T-helper 1 cell (primary cell): ENCODE results near the gene C12orf50.
A peak's percentile ranks its signal among the peaks of the same experiment; 100 is the strongest.
"Not testable (repeated sequence)": the region's sequence is repeated elsewhere in the genome, so short reads cannot be mapped to it uniquely, and the experiment has no call there.

Experiments used
- DNase-seq, 5 donors: peaks; one replicate each; pipeline ENCODE4 v3.0.0-alpha.2; 2012 to 2020
- total RNA-seq, 4 donors: gene quantifications; one replicate each; lab custom pipeline; 2026; lab: John Stamatoyannopoulos, UW

C12orf50 gene, protein sequence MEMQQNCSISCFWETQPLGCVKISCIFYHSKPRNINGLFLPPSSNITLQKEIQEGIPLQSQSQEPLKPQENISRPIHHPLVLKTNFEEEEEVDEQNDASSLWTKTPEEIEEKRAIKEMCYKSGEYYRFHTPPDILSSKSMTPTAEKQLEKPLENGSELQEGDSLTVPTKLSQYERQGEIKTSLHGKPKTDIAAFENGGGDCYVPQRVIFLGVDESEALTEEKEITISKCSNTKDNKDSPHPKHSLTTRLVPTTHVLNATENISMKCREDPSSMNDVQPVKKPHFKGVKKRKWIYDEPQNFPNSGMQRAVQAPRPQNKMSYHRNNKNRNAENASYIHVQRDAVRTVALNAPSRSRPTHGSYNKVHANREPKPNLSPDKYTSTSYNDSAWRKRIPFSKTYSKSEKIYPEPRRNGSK
- 0 reads per million in 4 donors for total RNA-seq

DNA sequence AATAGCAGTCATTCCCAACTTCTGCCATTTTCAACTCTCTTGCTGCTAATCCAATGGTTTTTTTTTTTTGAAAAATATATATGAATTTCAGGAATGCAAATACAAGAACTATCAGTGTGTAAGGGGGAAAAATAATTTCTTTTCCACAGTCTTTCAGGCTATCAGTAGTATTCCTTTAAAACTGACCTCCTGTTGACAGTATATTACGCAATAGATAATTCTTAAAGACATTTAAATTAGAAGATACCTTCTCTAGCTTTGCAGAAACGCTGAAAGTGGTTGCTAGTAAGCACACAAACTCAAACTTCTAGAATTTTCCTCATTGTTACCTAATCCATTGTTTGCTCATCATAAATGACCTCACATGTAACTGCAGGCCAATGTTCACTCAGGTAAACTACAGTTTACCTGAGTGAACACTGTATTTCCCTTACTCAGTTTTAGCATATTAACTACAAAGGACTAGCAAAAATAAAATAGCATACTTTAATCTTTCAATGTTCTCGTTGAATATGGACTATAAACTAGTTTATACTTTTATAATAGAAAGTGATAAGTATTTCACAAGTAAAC, at the start of gene C12orf50:
Gene C12orf50, minus strand, starts transcription at position 309 of the 573 bp plus-strand sequence. CDS start 2,439 bp downstream, outside the sequence.
- no peak for DNase-seq

- no peak for DNase-seq
These were observed 38.1 kb upstream of the C12orf50 start for GRCh38 chr12:88067301-88067700.

- DNase-seq, result peak in 1 of 5 donors; percentile 5
These were observed 34.2 kb upstream of the C12orf50 start for GRCh38 chr12:88063375-88063774.

DNA sequence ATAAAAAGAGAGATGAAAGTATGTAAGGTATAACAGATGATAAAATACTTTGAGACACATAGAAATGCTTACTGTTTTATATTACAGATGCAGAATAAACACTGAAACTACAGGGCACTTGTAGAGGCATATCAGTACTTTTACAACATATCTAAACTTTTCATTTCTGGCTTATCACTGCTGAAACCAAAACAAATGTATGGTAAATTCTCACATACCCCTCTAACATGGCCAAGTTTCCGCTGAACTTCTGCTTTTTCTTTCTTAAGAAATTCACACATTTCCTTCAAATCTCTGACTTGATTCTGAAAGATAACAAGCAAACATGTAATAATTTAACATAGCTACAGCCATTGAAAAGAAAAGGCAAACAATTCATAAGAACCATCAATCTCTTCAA, 33.3 kb upstream of the C12orf50 start:
- no peak for DNase-seq

DNA sequence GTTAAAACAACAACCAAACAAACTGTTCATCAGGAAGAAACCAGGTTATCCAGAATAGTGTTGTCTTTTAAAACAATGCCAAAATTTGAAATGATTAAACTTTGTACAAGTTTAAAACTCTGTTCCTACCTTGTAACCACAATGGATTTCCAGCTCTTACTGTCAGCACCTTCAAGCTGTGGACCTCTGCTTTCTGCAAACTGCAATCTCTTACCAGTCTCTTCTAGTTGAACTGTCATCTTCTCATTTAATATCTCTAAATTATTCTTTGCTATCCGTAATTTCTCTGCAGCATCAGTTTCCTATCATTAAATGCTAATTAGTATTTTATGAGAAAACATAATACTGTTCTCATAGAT, 29.5 kb upstream of the C12orf50 start:
- no peak for DNase-seq

GRCh38 chr12:88057994-88058718, 29.0 kb upstream of the C12orf50 start:
- DNase-seq, result no peak

DNA sequence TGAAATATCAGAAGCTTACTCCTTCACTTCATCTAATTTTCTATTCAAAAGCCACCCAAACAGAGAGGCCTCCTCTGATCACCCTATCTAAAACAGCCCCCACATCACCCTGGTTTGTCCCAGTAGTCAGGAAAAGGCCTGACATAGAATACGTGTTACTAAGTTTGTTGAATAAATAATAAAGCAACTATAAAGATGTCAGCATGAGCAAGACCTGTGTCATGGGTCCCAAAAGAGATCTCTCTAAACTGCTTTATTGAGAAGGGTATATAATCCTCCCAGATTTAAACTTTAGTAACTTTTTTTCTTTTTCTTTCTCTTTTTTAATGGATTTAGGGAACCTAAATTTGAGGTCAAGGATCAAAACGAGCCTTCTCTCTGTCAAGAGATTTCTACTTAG, 27.4 kb upstream of the C12orf50 start:
- DNase-seq, result no peak

- DNase-seq, result peak in 1 of 5 donors; percentile 18
These were observed 23.5 kb upstream of the C12orf50 start for GRCh38 chr12:88052686-88053085.

GRCh38 chr12:88044035-88044434, 14.8 kb upstream of the C12orf50 start:
- DNase-seq, result no peak

GRCh38 chr12:88037770-88038169, 8.6 kb upstream of the C12orf50 start:
- DNase-seq, result no peak

DNA sequence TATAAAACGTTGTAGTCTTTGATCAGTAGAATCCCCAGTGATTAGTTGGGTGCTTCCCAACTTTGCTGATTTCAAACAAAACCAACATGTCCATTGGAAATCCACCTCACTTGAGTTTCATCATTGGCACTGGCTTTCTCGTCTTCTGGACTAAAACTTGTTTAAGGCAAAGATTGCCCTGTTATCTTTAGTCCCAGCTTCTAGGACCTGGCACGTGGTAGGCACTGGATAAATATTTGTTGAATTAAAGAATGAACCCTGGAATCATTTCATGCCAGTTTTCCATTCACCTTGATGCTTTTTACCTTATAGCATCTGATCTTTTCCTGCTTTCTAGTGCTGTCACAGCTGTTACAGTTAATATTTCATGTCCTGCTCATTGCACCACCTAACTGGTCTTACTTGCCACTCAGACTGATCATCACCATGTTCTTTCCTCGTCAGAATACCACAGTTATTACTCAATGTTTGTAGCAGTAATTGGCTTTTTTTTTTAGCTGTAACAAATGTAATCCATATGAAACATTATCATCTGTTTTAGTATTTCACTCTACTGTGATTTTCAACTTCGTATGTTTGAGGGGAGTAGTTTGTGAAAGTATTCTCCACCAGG, 7.3 kb upstream of the C12orf50 start:
- DNase-seq, result peak in 1 of 5 donors; percentile 10

DNA sequence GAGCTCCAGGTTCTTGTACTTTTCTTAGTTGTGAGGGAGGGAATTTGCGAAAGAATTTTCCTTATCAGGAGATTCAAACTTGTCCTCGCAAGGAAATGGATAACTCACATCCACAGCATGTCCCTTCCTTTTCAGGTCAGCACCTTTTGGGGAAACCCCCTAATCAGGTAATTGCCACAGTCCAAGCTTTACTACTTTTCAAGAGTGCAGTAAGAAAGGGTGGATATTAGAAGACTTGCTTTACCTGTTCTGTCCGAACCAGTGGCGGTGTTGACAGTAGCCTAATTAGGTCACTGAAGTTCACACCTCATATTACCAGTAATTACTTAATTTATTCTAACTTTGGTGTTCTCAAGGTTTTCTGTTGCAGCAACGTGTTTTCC, 6.7 kb upstream of the C12orf50 start:
- peak in 1 of 5 donors; percentile 3 for DNase-seq

DNA sequence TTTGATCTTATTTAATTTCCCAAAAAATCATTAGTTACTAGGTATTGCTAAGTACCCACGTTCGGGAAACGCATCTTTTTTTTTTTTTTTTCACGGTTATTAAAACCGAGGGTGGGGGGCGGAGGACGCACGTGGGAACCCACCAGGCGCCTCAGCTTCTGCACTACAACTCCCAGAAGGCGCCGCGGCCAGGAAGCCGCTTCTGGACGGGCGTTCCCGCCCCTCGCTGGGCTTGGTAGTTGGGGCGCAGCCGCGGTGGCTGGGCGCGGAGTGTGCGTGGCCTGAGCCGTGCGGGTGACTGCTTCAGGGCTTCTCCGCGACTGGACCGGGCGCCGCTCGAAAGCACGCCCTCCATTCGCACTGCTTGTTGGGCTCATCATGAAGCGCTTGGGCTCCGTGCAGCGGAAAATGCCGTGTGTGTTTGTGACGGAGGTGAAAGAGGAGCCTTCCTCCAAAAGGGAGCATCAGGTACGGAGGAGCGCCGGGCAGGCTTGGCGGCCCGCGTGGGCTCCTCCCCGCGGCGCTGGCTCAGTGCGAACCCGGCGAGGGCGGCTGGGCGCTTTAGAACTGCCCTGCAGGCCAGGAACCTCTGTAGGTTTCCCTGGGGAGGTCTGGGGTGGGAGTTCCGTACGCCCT, 6.2 kb upstream of the C12orf50 start:
- peak; percentile 68 to 84 (median 81) for DNase-seq

DNA sequence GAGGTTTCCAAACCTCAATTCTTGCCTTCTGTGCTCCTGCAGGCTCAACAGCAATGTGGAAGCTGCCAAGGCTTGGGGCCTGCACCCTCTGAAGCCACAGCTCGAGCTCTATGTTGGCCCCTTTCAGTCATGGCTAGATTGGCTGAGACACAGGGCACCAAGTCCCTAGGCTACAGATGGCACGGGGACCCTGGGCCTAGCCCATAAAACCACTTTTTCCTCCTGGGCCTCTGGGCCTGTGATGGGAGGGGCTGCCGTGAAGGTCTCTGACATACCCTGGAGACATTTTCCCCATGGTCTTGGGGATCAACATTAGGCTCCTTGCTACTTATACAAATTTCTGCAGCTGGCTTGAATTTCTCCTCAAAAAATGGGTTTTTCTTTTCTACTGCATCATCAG, 2.0 kb upstream of the C12orf50 start:
- DNase-seq, result not testable (repeated sequence)

DNA sequence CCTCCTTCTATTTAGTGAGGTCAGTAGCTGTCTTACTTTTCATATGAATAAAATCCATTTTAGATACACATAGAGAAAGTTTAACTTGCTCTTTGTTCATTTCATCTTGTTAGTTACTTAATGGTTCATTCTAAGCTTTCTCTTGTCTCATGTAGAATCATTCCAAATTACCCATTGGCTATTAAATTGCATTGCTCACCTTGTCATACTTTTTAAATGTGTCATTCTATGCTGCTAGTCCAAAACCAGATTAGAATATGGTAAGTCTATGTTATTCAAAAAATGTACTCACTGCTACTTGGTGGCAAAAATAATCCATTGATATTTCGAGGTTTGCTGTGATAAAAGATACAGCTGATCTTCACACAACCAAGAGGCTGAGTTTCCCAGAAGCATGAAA, 3.0 kb downstream of the C12orf50 start:
- no peak for DNase-seq

GRCh38 chr12:88017964-88018363, 11.2 kb downstream of the C12orf50 start:
- no peak for DNase-seq

DNA sequence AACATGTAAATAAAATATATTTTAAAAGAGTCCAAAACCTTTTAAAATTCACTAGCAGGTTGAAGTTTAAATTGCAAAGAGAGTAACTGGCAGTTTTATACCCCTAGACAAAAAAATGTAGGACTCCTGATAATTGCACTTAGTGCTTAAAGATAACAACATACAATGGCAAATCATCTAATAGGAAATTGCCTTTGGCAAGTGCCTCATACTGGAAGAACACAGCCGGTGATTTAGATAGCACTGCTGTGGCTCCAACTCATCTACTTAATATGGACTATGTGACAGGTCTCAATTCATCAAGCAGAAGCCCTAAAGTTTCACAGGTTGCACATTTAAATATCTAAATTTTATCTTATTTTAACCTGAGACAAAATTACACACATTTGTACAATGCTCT, 13.4 kb downstream of the C12orf50 start:
- no peak for DNase-seq

DNA sequence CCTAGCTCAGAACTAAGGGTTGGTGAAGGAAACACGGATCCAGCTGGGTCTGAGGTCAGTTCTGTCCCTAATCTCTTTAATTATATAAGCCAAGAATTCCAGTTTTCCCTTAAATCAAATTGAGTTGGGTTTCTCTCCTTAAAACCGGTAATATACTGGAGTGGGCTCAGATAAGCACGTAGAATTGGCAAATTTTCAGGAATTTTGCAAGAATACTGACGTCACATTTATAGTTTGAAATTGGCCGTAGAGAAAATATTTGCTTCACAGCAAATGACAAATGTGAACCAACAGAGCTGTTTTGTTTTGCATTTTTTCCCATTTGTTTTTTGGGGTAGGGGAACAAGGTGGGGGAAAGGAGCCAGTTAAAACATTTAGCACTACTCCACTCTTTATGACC, 17.4 kb downstream of the C12orf50 start:
- no peak for DNase-seq

GRCh38 chr12:88006351-88006750, 22.9 kb downstream of the C12orf50 start:
- no peak for DNase-seq

DNA sequence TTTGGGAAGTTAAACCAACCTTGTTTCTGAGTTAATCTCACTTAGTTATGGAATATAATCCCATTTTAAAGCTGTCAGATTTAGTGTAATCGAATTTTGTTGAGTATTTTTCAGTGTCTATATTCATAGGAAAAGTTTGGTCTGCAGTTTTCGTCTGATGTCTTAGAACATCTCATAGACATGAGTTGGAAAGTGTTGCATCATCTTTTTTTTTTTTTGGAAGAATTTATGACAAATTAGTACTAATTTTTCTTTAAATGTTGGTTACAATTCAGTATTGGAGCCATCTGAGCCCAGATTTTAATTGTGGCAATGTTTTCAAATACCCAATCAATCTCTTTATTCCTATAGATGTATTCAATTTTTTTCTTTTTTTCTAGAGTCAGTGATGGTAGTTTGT, 27.9 kb downstream of the C12orf50 start:
- DNase-seq, result no peak

DNA sequence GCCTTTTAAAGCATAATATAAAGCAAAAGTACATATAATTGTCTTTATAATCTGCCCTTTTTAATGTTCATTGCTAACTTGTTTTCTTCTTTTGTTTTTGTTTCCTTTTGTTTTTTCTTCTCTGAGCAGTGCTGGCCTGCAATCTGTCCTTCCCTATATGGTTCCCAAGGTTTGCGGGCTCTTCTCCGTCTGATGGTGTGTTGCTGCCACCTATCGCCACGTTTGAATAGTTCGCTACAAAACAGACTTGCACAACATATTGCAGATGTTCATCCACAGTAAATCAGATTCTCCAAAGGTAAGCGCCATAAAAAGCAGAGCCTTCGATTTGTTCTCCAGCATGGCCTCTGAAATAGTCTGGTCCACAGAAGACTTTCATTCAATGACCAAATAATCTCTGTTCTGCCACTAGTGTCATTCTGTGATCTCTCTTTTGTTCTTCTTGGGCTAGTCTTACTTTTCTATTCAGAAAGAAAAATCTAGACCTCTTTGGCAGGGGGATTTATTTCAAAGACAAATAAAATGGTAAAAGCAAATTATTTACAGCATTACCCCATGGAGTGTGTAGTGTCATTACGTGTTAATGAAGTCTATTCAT, 33.5 kb downstream of the C12orf50 start:
- peak in 3 of 5 donors; percentile 4 to 36 (median 4) for DNase-seq

DNA sequence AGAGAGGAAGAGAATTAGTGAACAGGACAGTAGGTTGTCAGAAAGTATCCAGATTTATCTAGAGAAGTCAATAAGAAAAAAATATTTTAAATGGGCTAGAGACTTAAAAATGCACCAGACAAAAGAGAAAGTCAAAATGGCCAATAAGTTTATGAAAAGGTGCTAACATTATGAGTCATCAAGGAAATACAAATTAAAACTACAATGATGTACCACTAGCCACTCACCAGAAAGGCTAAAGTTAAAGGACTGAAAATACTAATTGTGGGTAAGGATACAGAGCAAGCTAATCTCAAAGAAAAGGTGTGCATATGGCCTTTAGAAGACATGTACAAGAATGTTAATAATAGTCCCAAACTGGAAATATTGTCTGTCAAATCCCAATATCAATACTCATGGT, 37.7 kb downstream of the C12orf50 start:
- no peak for DNase-seq
